GM19452 (cell line): ENCODE data around the gene DCAF4L1.

Experiments
- ATAC-seq: cut with Tn5 transposase; IDR thresholded peaks from one replicate; pipeline ENCODE4 v1.9.1; 2021; ENCODE audit not compliant: unreplicated experiment

DCAF4L1 gene, protein sequence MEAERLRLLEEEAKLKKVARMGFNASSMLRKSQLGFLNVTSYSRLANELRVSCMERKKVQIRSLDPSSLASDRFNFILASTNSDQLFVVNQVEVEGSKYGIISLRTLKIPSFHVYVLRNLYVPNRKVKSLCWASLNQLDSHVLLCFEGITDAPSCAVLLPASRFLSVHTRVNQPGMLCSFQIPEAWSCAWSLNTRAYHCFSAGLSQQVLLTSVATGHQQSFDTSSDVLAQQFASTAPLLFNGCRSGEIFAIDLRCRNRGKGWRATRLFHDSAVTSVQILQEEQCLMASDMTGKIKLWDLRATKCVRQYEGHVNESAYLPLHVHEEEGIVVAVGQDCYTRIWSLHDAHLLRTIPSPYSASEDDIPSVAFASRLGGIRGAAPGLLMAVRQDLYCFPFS

GRCh38 chr4:41981456-41981855 is at the start of gene DCAF4L1:
DCAF4L1 (plus strand) TSS chr4:41981756; CDS start chr4:41981793, 37 bp downstream.
- no peak for ATAC-seq

DNA sequence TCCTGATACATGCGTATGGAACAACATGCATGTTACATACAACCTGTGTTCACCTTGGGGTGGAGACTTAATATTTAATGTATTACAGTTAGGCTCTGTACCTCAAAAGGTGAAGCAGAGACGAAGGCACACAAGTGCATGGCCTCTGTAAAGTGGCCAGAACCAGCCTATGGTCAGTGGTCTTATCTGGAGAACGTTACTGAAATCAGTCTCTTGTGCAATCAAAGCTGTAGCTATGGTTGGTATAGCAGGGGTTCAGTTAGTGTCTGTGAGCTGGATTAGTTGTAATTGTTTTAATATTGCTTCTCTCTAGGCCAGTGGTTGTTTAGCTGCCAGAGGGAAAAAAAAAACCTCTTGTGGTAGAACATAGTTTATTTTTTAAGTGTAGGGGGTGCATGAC is 48.6 kb upstream of the DCAF4L1 start:
- ATAC-seq = no peak

- no peak for ATAC-seq
These were observed 47.5 kb upstream of the DCAF4L1 start for GRCh38 chr4:41933997-41934503.

DNA sequence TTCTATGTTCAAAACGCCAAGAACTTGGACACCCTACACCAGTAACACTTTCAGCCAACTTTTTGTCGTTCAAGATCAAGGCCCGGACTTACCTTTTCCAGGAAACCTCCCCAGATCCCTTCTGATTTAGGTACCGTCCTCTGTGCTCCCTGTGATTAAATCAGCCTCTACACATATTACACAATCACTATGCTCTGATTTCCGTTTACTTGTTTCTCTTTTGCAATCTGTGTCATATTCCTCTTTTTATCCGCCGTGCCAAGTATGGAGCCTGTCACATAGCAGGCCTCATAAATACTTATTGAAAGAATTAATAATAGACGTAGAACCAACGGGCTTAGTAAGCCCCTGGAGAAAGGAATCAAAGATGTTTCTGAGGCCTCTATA is 47.0 kb upstream of the DCAF4L1 start:
- ATAC-seq = no peak

GRCh38 chr4:41934901-41935651 is 46.5 kb upstream of the DCAF4L1 start, which contains the start of gene TMEM33:
TMEM33 (plus strand) TSS chr4:41935429; CDS start chr4:41935485, 56 bp downstream.
- peak; percentile 91 for ATAC-seq

DNA sequence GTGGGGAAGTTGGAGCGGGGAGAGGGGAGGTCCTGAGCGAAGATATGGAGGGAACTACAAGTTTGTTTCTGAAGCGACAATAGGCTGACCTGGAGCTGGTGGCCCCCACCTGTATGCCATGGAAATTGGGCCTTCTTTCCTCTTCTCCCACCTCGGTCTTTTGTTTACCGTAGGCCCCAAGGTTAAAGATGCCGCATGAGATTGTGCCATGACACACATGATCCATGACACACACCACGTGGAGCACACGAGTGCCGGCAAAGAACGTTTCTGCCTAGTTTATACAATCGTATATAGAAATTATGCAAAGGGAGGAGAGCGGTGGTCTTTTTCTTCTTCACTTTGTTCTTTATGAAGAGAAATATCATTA is 45.9 kb upstream of the DCAF4L1 start:
- no peak for ATAC-seq

GRCh38 chr4:41939016-41939626 is 42.4 kb upstream of the DCAF4L1 start:
- ATAC-seq = no peak

- no peak for ATAC-seq
These were observed 40.7 kb upstream of the DCAF4L1 start for GRCh38 chr4:41940834-41941233.

DNA sequence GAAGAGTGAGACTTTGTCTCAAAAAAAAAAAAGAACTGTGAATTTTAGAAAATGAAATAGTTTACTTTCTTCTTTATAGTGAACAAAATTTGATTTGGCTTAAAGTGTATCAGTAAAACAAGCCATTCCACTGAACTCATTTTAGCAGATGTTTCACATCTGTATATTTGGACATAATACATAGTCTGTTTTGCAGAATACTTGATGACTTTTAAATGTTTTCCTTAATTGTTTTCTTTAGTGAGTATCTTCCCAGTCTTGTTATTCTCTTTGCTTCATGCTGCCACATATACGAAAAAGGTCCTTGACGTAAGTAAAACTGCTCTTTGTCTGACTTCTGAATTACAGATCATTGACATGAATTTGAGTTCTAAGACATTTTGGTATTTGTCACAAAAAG is 38.0 kb upstream of the DCAF4L1 start:
- no peak for ATAC-seq

- ATAC-seq = no peak
These were observed 37.5 kb upstream of the DCAF4L1 start for GRCh38 chr4:41944089-41944488.

DNA sequence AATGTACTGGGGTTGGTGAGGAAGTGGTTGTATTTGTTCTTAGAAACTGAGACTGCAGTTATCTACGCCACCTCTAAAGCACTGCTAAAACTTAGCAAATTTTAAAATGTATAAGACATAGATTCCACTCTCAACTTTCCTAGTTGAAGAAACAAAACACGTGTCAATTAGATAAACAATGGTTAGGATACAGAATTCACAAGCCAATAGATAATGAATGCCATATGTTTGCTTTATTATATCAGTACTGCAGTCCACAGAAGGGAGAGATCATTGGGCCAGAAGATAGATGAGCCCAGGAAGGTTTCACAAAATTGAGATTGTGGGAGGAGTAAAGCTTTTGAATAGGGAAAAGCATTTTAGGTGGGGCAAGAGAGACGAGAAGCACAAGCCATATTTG is 32.0 kb upstream of the DCAF4L1 start:
- no peak for ATAC-seq

GRCh38 chr4:41957634-41958033 is 23.9 kb upstream of the DCAF4L1 start:
- no peak for ATAC-seq

GRCh38 chr4:41963105-41963504 is 18.5 kb upstream of the DCAF4L1 start:
- ATAC-seq = no peak

GRCh38 chr4:41964401-41964800 is 17.2 kb upstream of the DCAF4L1 start:
- no peak for ATAC-seq

- no peak for ATAC-seq
These were observed 14.2 kb upstream of the DCAF4L1 start for GRCh38 chr4:41967392-41967791.

DNA sequence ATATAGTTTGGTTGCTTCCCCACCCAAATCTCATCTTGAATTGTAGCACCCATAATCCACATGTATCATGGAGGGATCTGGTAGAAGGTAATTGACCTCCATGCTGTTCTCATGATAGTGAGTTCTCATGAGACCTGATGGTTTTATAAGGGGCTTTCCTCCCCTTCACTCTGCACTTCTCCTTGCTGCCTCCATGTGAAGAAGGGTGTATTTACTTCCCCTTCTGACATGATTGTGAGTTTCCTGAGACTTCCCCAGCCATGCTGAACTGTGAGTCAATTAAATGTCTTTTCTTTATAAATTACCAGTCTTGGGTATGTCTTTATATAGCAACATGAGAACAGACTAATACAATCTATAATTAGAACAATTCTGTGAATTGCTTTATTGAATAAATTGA is 11.9 kb upstream of the DCAF4L1 start:
- no peak for ATAC-seq

DNA sequence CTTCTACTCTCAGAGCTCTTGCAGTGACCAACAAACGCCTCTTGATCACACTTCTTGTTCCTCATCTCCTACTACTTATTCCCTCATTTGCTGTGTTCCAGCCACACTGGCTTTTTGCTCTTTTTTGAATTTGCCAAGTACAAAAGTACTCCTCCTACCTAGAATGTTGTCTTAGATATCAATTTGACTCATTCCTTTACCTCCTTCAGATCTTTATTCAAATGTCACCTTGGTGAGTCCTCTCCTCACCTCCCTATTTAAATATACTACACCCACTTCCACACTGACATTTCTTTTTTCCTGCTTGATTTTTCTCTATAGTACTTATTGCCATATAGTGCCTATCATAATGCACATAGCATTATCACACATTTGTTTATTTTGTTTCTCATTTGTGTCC is 6.2 kb upstream of the DCAF4L1 start:
- ATAC-seq = no peak

GRCh38 chr4:41976775-41977516 is 4.6 kb upstream of the DCAF4L1 start:
- no peak for ATAC-seq

DNA sequence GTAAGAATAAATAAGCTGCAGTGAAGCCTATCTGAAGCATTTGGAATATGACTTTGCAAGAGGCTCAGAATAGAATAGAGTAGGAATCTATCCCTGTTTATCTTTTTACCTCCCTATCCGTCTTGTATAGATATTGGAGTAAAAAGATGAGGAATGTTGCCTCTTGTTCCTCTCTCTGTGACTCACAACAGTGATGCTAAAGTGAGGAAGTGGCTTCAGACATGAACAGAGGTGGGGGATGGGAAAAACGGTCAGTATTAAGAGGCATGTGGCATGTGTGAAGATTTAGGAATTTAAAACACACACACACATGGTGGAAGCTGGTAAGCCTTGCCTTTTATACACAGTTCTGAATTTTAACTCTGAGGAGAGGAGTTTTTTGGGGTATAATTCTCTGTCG is 3.8 kb upstream of the DCAF4L1 start:
- ATAC-seq = no peak

DNA sequence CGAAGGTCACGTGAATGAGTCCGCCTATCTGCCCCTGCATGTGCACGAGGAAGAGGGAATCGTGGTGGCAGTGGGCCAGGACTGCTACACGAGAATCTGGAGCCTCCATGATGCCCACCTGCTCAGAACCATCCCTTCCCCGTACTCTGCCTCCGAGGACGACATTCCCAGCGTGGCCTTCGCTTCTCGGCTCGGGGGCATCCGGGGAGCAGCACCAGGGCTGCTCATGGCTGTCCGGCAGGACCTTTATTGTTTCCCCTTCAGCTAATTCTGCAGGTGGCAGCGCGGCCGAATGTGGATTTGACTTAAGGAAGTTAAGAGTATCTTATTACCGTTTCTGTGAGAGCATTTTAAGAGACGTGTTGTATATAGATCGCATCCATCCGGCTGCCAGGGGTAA is 1.2 kb downstream of the DCAF4L1 start:
- no peak for ATAC-seq

DNA sequence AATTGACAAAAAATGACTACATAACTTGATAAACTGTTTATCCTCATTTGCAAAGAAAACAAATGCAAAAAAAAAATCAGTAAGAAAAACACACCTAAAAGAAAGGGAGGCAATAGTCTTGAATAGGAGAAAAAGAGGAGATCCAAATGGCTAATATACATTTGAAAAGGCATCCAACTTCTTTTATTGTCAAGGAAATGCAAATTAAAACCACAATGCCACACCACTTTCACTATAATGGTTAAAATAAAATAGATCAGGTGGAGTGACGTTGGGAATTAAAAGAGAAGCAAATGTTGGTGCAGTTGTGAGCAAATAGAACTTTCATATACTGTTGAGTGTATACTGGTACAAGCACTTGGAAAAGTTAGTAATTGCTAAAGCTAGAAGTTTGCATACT is 3.6 kb downstream of the DCAF4L1 start:
- ATAC-seq = no peak
